Endothelial cell of umbilical vein (primary cell): ENCODE data around the gene NLRP11. TPM values are rescaled to one million over a fixed set of nuclear protein-coding genes. Genes with fewer than 3 reads are reported as not detected.

Source experiments
- BruUV-seq: library from RNA; stranded (reverse); fragments of 400-500 nt; replicated peaks from 2 replicates; lab custom pipeline; 2021; lab: Mats Ljungman, UMichigan
- CTCF ChIA-PET: fragments of 300-600, 350-600 bp; sonication (Branson Sonifier 250); formaldehyde crosslinking; loops from one replicate; lab custom pipeline; 2021; ENCODE audit warnings: antibody characterized with exemption, inconsistent platforms; lab: Charles Lee
- POLR2A ChIA-PET: fragments of 300-600, 350-600 bp; sonication (Branson Sonifier 250); formaldehyde crosslinking; loops from one replicate; lab custom pipeline; 2021; ENCODE audit warnings: antibody characterized with exemption, inconsistent platforms; lab: Charles Lee
- DNase-seq: peaks from one replicate; pipeline ENCODE4 v3.0.0-alpha.2; 2011; ENCODE audit warnings: low read depth, low spot score
- FAIRE-seq: peaks from 2 replicates; lab custom pipeline; 2011; peaks lifted over from hg19 to GRCh38; lab: Jason Lieb, UNC
- H2AFZ ChIP-seq: 2 replicates; pipeline ENCODE4 v1.6.0; 2012; ENCODE audit warnings: low read depth, low read length, control low read depth, inconsistent platforms
- H3K27ac ChIP-seq: 2 replicates; pipeline ENCODE4 v1.5.1; 2011; ENCODE audit warnings: low read depth, mild to moderate bottlenecking, control low read depth, low read length, moderate library complexity; ENCODE audit not compliant: insufficient read depth
- H3K27me3 ChIP-seq, 2 experiments: 2 replicates each; pipeline versions ENCODE4 v1.6.0 to v1.6.1; 2011; ENCODE audit warnings: low read length in 2 of 2, mixed read lengths in 1 of 2; ENCODE audit not compliant: control insufficient read depth in 2 of 2, insufficient read depth in 2 of 2
- H3K36me3 ChIP-seq, 2 experiments: 2 replicates in 1 of 2; 3 replicates in 1 of 2; pipeline ENCODE4 v1.5.1; 2011; ENCODE audit warnings: low read length in 2 of 2, mild to moderate bottlenecking in 1 of 2, moderate library complexity in 1 of 2; ENCODE audit not compliant: control insufficient read depth in 2 of 2, insufficient read depth in 2 of 2; ENCODE audit errors: extremely low read depth in 1 of 2
- H3K4me1 ChIP-seq: 3 replicates; pipeline ENCODE4 v1.5.1; 2011; ENCODE audit warnings: mild to moderate bottlenecking, low read length; ENCODE audit not compliant: control insufficient read depth, insufficient read depth; ENCODE audit errors: extremely low read depth
- H3K4me2 ChIP-seq: 2 replicates; pipeline ENCODE4 v1.6.1; 2011; ENCODE audit warnings: low read length, control low read depth, mixed read lengths; ENCODE audit not compliant: insufficient read depth
- H3K4me3 ChIP-seq, 3 experiments: fragments of 200-600 bp in 1 of 3; sonication (generic), shearing (Covaris generic) in 1 of 3; replicated peaks in 1 of 3; 2 replicates each; pipeline ENCODE4 v1.5.1; 2011 to 2016; ENCODE audit warnings: control low read depth in 3 of 3, low read length in 3 of 3, mild to moderate bottlenecking in 2 of 3, inconsistent platforms in 1 of 3, low read depth in 1 of 3, moderate library complexity in 1 of 3; ENCODE audit not compliant: insufficient read depth in 1 of 3
- H3K79me2 ChIP-seq: 2 replicates; pipeline ENCODE4 v1.6.0; 2012; ENCODE audit warnings: low read length, inconsistent platforms; ENCODE audit not compliant: control insufficient read depth, insufficient read depth
- H3K9ac ChIP-seq: replicated peaks from 2 replicates; pipeline ENCODE3; 2011; ENCODE audit warnings: low read length, control low read depth; ENCODE audit not compliant: insufficient read depth; ENCODE audit errors: extremely low read depth
- H3K9me1 ChIP-seq: replicated peaks from 3 replicates; pipeline ENCODE4 v1.6.0; 2011; ENCODE audit warnings: mild to moderate bottlenecking, low read length; ENCODE audit not compliant: control insufficient read depth, insufficient read depth; ENCODE audit errors: extremely low read depth
- H3K9me3 ChIP-seq: replicated peaks from 2 replicates; pipeline ENCODE4 v1.5.1; 2012; ENCODE audit warnings: low read length, inconsistent platforms; ENCODE audit not compliant: control insufficient read depth, insufficient read depth
- H4K20me1 ChIP-seq: replicated peaks from 2 replicates; pipeline ENCODE3; 2011; ENCODE audit warnings: mild to moderate bottlenecking, low read length; ENCODE audit not compliant: control insufficient read depth, insufficient read depth; ENCODE audit errors: extremely low read depth
- EZH2 ChIP-seq: IDR thresholded peaks from 2 replicates; pipeline ENCODE4 v1.6.1; 2012; ENCODE audit warnings: borderline replicate concordance, low read depth, mild to moderate bottlenecking, moderate library complexity, low read length, inconsistent platforms; ENCODE audit not compliant: severe bottlenecking
- FOS ChIP-seq: IDR thresholded peaks from 2 replicates; pipeline ENCODE4 v1.6.1; 2011; ENCODE audit warnings: mild to moderate bottlenecking, low read length, moderate library complexity, borderline replicate concordance; ENCODE audit not compliant: insufficient read depth
- GATA2 ChIP-seq: IDR thresholded peaks from 2 replicates; pipeline ENCODE4 v1.7.0; 2011; ENCODE audit warnings: low read depth, mild to moderate bottlenecking, moderate library complexity, mixed read lengths, low read length; ENCODE audit not compliant: insufficient read length, insufficient read depth
- JUN ChIP-seq: IDR thresholded peaks from 2 replicates; pipeline ENCODE4 v1.6.1; 2011; ENCODE audit warnings: borderline replicate concordance, low read depth; ENCODE audit not compliant: insufficient read length, insufficient read depth
- MYC ChIP-seq: IDR thresholded peaks from one replicate; pipeline ENCODE4 v1.6.1; 2011; ENCODE audit warnings: mild to moderate bottlenecking, low read depth, low read length
- POLR2A ChIP-seq: IDR thresholded peaks from 2 replicates; pipeline ENCODE4 v1.6.1; 2012; ENCODE audit warnings: low read depth, mild to moderate bottlenecking, control low read depth, low read length
- POLR2AphosphoS5 ChIP-seq: IDR thresholded peaks from 2 replicates; pipeline ENCODE4 v1.6.1; 2012; ENCODE audit warnings: low read depth, mild to moderate bottlenecking, control low read depth, low read length, moderate library complexity; ENCODE audit not compliant: insufficient read depth
- dilution Hi-C: fragments of 300-500 bp; cut with MboI; formaldehyde crosslinking; loops from one replicate; pipeline ENCODE4 v1.15.0; 2019; ENCODE audit warnings: low sequenced_read_pairs; ENCODE audit not compliant: extremely low pct_ligation_motif_present
- intact Hi-C: fragments of 100-400 bp; cut with micrococcal nuclease; formaldehyde crosslinking; loops from one replicate; pipeline ENCODE4 v1.10.0; 2022
- polyA plus RNA-seq, 4 experiments: library from polyadenylated mRNA; depleted of rRNA in 3 of 4; stranded (reverse) in 3 of 4; unstranded in 1 of 4; fragments of >200 nt; gene quantifications; 2 replicates each; pipeline versions ENCODE4 v1.2.1 to v1.2.3, GENCODE V29; 2011 to 2012; ENCODE audit warnings: missing spikeins in 1 of 4
- total RNA-seq: library from RNA; stranded (reverse); gene quantifications from 2 replicates; pipeline ENCODE4 v1.2.3, GENCODE V29; 2021
- TF ChIP-seq, protein P1 (sequence below): IDR thresholded peaks from 2 replicates; pipeline ENCODE4 v1.6.1; 2011; ENCODE audit not compliant: insufficient read depth, insufficient read length
- TF ChIP-seq, protein P2 (sequence below), 2 donors: IDR thresholded peaks; 1 replicate in 1 of 2; 2 replicates in 1 of 2; pipeline ENCODE4 v1.5.1; 2011; ENCODE audit warnings: low read length in 2 of 2, mild to moderate bottlenecking in 2 of 2, moderate library complexity in 2 of 2, control low read depth in 1 of 2, inconsistent platforms in 1 of 2, low read depth in 1 of 2; ENCODE audit not compliant: insufficient read depth in 1 of 2; ENCODE audit errors: extremely low read depth in 1 of 2

Gene NLRP11
- total and polyA plus RNA-seq, 2 donors (not counting 3 experiments of a cell fraction or from before 2014, with no cell fraction given): not detected

- POLR2A ChIA-PET: no interaction called here
- dilution Hi-C loops: no loop called here
- no peak for DNase-seq
These were observed 53.5 kb downstream of the NLRP11 start for GRCh38 chr19:55778331-55778730.

More at GRCh38 chr19:55778331-55778730, 53.5 kb downstream of the NLRP11 start:
- no peak for FAIRE-seq
- H3K36me3 ChIP-seq: no peaks in the 10 kb centered on the region
- H3K27ac ChIP-seq: no peak overlapping the region
- no peak for TF ChIP-seq MYC
- TF ChIP-seq, protein P1, sequence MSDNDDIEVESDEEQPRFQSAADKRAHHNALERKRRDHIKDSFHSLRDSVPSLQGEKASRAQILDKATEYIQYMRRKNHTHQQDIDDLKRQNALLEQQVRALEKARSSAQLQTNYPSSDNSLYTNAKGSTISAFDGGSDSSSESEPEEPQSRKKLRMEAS: no peak
- TF ChIP-seq POLR2A: no peak
- TF ChIP-seq, protein P2, sequence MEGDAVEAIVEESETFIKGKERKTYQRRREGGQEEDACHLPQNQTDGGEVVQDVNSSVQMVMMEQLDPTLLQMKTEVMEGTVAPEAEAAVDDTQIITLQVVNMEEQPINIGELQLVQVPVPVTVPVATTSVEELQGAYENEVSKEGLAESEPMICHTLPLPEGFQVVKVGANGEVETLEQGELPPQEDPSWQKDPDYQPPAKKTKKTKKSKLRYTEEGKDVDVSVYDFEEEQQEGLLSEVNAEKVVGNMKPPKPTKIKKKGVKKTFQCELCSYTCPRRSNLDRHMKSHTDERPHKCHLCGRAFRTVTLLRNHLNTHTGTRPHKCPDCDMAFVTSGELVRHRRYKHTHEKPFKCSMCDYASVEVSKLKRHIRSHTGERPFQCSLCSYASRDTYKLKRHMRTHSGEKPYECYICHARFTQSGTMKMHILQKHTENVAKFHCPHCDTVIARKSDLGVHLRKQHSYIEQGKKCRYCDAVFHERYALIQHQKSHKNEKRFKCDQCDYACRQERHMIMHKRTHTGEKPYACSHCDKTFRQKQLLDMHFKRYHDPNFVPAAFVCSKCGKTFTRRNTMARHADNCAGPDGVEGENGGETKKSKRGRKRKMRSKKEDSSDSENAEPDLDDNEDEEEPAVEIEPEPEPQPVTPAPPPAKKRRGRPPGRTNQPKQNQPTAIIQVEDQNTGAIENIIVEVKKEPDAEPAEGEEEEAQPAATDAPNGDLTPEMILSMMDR (IDR thresholded peaks at IDR 0.05; ENCODE audit: extremely low read depth in 1 of 2, insufficient read depth in 1 of 2, low read depth in 1 of 2, low read length in 2 of 2): no peak
- TF ChIP-seq JUN: no peak
- TF ChIP-seq GATA2: no peak
- TF ChIP-seq POLR2AphosphoS5: no peak
- no peak for TF ChIP-seq EZH2
- TF ChIP-seq FOS: no peak
- H4K20me1 ChIP-seq: no peaks in the 10 kb centered on the region
- no peak overlapping the region for H2AFZ ChIP-seq
- CTCF ChIA-PET: no interaction called here
- peaks cover 1% of the 10 kb centered on the region for H3K9me3 ChIP-seq
- no peak overlapping the region for H3K4me2 ChIP-seq
- no peak overlapping the region for H3K4me3 ChIP-seq
- H3K4me1 ChIP-seq: no peaks in the 10 kb centered on the region
- H3K79me2 ChIP-seq: no peaks in the 10 kb centered on the region
- no TSS peak for BruUV-seq
- no peaks in the 10 kb centered on the region for H3K9me1 ChIP-seq
- H3K9ac ChIP-seq: no peak overlapping the region
- intact Hi-C loops: no loop called here
- H3K27me3 ChIP-seq: no peaks in the 10 kb centered on the region
